ENCODE measurements around the gene CKMT2.

The CKMT2 gene

GRCh38 chr5:81233080-81233634 lies at the start of gene CKMT2:
CKMT2 (plus strand) TSS chr5:81233322; CDS start chr5:81251133, 17,811 bp downstream.
- DNase-seq, result no peak

GRCh38 chr5:81183811-81184748 lies 49.0 kb upstream of the CKMT2 start:
- no peak for DNase-seq

- no peak for DNase-seq
These were observed 48.4 kb upstream of the CKMT2 start for GRCh38 chr5:81184749-81185110.

DNA sequence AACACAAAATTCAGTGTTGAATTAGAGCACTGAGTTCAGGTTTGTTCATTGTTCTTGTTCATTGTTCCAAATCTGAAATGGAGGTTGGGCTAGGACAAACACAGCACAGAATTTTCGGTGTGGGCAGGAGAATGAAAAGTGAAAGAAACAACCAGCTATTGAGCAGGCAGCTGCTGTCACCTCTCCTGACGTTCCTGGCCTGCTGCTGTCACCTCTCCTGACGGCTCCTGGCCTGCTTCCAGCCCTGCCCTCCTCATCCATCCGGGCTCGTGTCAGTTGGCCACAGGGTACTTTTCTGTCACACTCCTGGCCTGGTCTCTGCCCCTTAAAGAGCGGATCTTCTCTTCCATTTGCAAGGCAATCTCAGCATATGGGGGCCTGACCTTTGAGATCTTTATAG lies 45.2 kb upstream of the CKMT2 start:
- no peak for DNase-seq

GRCh38 chr5:81188962-81189361 lies 44.2 kb upstream of the CKMT2 start:
- no peak for DNase-seq

GRCh38 chr5:81189875-81190498 lies 43.1 kb upstream of the CKMT2 start:
- DNase-seq, result no peak

- DNase-seq, result no peak
These were observed 41.3 kb upstream of the CKMT2 start for GRCh38 chr5:81191726-81192372.

DNA sequence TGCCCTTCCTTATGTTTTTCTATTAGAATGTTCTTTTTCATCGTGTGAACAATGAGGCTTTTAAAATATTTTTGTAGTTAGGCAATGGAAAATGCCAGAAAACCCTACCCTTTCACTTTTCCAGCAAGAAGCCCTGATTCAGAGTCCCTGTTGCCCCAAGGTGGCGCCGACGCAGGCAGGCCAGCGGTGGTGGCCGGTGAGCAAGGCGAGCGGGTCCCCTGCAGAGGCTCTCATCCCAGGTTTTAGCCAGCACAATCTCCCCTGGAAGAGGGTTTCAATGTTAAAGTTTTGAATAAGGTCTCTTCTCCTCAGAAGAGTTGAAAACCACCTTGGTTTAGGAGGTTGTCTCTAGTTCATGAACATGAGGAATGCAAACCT lies 40.8 kb upstream of the CKMT2 start:
- no peak for DNase-seq

- DNase-seq, result peak; percentile 77 to 83
These were observed 38.3 kb upstream of the CKMT2 start for GRCh38 chr5:81194633-81195334.

- no peak for DNase-seq
These were observed 37.7 kb upstream of the CKMT2 start for GRCh38 chr5:81195335-81195929.

GRCh38 chr5:81202655-81203054 lies 30.5 kb upstream of the CKMT2 start:
- DNase-seq, result no peak

GRCh38 chr5:81203729-81204128 lies 29.4 kb upstream of the CKMT2 start:
- DNase-seq, result no peak

DNA sequence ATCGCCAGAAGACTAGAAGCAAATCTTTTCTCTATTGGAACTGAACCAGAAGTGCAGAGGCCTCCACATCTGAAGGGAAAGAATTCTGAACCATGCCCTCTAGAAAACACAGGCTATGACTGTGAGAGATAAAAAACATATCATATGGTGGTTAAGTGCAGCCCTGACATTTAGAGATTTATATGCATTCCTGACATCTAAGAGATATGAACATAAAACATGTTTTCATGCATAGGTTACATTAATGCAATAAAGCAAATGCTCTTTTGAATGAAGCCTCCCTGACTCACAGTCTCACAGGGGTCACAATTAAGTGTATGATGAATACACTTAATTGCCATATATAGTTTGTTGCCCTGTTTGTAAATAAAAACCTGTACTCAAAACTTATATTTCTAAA lies 28.9 kb upstream of the CKMT2 start:
- DNase-seq, result no peak

DNA sequence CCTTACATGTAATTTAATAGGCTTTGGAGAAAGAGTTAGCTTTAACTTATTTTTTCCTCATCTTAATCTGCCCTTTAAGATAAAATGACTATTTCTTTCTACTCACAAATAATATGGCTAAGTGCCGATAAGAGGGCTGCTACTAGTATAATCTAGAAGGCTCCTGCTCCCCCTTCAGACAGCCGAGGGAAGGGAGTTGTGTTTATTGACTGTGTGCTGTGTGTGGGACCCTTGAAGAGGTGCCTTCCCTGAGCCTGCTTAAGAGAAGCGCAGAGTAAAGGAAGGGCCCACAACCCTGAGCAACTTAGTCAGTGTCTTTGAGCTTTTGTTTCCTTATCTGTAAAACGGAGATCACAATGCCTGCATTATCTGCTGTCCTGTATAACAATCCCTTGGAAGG lies 28.1 kb upstream of the CKMT2 start:
- DNase-seq, result no peak

GRCh38 chr5:81207009-81207408 lies 26.1 kb upstream of the CKMT2 start:
- DNase-seq, result peak in 1 of 2 experiments; percentile 9

- no peak for DNase-seq
These were observed 24.2 kb upstream of the CKMT2 start for GRCh38 chr5:81208904-81209303.

- no peak for DNase-seq
These were observed 23.7 kb upstream of the CKMT2 start for GRCh38 chr5:81209386-81209785.

GRCh38 chr5:81209869-81210493 lies 23.1 kb upstream of the CKMT2 start:
- DNase-seq, result no peak

- no peak for DNase-seq
These were observed 20.8 kb upstream of the CKMT2 start for GRCh38 chr5:81212211-81212751.

- DNase-seq, result no peak
These were observed 20.1 kb upstream of the CKMT2 start for GRCh38 chr5:81213070-81213469.

DNA sequence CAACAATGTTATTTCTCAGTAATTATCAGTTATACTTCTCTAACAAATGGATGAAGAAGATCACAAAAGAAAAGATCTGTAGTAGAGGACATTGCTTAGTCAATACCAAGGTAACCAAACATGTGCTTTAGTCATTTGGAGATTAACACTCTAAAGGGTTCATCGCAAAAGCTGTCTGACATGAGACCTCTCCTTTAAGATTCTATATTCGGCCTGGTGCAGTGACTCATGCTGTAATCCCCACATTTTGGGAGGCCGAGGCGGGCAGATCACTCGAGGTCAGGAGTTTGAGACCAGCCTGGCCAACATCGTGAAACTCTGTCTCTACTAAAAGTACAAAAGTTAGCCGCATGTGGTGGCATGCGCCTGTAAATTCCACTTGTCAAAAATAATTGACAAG lies 18.3 kb upstream of the CKMT2 start:
- DNase-seq, result no peak

- no peak for DNase-seq
These were observed 17.0 kb upstream of the CKMT2 start for GRCh38 chr5:81216152-81216551.

All from Kasumi-1 (cell line).